NCI-H2081 (cell line): Measurements from ENCODE around the gene TAS2R14.

ENCODE experiments used
- DNase-seq, 2 experiments: peaks; one replicate each; lab custom pipeline; 2025; lab: John Stamatoyannopoulos, UW

The TAS2R14 gene

DNA sequence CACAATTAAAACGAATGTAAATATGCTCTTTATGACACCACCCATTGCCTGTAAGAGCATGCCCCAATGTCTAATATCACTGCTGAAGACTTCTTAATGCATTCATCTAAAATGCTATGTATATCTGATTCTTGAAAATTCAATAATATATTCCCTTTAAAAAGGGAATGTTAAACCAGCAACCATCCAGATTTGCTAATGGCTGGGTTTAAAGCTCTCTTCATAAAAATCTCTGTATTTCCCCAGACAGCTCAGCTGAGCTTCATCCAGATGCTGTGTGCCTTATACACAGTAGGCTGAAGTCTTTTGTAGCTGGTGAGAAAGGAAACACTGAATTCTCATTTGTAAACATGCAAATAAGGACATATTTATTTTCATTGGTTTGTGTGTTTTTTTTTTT, at the start of gene TAS2R14:
Gene TAS2R14 (minus strand): TSS at position 101 of the 400 bp plus-strand sequence. CDS start 56 bp downstream, at position 45.
- no peak for DNase-seq

- no peak for DNase-seq
Measured at GRCh38 chr12:10986812-10987211, 47.7 kb upstream of the TAS2R14 start, which contains the start of gene TAS2R50. TAS2R50 (minus strand) TSS chr12:10986912; CDS start chr12:10986860, 52 bp downstream.

GRCh38 chr12:10982244-10982643, 43.2 kb upstream of the TAS2R14 start:
- DNase-seq = no peak

- DNase-seq = no peak
Measured at GRCh38 chr12:10974965-10975364, 35.9 kb upstream of the TAS2R14 start.

GRCh38 chr12:10968765-10969456, 29.8 kb upstream of the TAS2R14 start:
- no peak for DNase-seq

- no peak for DNase-seq
Measured at GRCh38 chr12:10967409-10967808, 28.3 kb upstream of the TAS2R14 start.

GRCh38 chr12:10966314-10966713, 27.3 kb upstream of the TAS2R14 start:
- no peak for DNase-seq

GRCh38 chr12:10965476-10965875, 26.4 kb upstream of the TAS2R14 start:
- DNase-seq = no peak

DNA sequence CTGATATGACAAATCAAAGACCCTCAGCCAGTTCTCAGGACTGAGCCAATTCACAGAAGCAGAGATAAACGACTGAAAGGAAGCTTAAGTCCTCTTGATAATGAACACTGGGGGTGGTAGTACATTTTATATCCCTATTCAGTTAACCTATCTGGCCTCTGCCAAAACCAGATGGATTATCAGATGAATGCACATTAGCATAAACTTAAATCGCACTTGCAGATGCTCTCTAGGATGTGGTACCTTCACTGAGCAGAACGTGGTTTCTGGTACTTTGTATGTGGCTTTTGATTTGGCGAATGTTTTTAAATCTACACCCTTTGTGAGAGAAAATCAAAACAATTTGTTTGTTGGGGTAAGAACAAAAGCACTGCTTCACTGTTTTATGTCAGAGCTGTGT, 21.1 kb upstream of the TAS2R14 start:
- no peak for DNase-seq

DNA sequence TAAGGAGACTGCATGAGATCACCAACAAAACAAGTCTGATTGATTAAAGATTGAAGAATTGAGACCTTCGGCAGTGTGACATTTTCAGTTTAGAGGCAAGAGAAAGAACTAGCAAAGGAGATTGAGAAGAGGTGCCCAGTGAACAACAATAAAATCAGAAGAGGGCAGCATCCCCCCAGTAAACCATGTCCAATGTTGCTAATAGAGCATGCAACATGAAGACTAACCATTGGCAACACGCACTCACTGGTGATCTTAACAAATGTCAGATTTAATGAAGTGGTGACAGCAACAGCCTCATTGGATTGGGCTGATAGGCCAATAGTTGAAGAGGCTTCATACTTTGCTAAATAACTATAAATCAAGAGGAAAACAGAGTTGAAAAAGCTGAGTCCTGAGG, 20.7 kb upstream of the TAS2R14 start:
- no peak for DNase-seq

DNA sequence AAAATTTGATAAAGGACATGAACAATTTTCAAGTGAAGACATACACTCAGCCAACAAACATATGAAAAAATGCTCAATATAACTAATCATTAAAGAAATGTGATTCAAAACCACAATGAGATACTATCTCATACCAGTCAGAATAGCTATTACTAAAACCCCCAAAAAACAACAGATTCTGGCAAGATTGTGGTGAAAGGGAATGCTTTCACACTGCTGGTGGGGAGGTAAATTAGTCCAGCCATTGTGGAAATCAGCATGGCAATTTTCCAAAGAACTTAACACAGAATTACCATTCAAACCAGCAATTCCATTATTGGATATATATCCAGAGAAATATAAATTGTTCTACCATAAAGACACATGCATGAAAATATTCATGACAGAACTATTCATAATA, 18.7 kb upstream of the TAS2R14 start:
- no peak for DNase-seq

GRCh38 chr12:10956085-10956484, 17.0 kb upstream of the TAS2R14 start:
- no peak for DNase-seq

- no peak for DNase-seq
Measured at GRCh38 chr12:10952645-10953044, 13.6 kb upstream of the TAS2R14 start.

- no peak for DNase-seq
Measured at GRCh38 chr12:10943167-10943566, 4.1 kb upstream of the TAS2R14 start.

- no peak for DNase-seq
Measured at GRCh38 chr12:10941916-10942607, 3.0 kb upstream of the TAS2R14 start.

DNA sequence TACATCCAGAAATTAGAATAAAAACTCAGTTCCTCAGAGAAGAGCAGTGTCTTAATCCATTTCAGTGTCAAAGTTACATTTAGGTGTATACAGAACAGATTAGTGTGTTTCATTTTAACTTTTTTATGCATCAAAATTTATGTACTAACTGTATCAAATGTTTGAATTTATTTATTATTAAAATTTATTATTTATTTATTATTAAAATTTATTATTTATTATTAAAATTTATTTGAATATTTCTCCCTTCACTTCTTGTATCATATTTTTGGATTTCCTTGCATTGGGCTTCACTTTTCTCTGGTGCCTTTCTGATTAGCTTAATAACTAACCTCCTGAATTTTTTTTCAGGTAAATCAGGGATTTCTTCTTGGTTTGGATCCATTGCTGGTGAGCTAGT, 2.3 kb upstream of the TAS2R14 start:
- DNase-seq = no peak

GRCh38 chr12:10940389-10940788, 1.3 kb upstream of the TAS2R14 start:
- DNase-seq = no peak

GRCh38 chr12:10936506-10936905, 2.6 kb downstream of the TAS2R14 start:
- DNase-seq = no peak

- DNase-seq = no peak
Measured at GRCh38 chr12:10928746-10929286, 10.2 kb downstream of the TAS2R14 start, which contains the start of gene PRH2. PRH2 (plus strand) TSS chr12:10929236; CDS start chr12:10929274, 38 bp downstream.

GRCh38 chr12:10926269-10926668, 12.8 kb downstream of the TAS2R14 start:
- no peak for DNase-seq

- DNase-seq = no peak
Measured at GRCh38 chr12:10919809-10920208, 19.3 kb downstream of the TAS2R14 start.

- no peak for DNase-seq
Measured at GRCh38 chr12:10910380-10910779, 28.7 kb downstream of the TAS2R14 start.

- DNase-seq = no peak
Measured at GRCh38 chr12:10909462-10909861, 29.6 kb downstream of the TAS2R14 start, which contains the start of gene TAS2R13. TAS2R13 (minus strand) TSS chr12:10909562; CDS start chr12:10909298, 264 bp downstream.
